ENCODE results near the gene IL9.

Gene IL9

DNA sequence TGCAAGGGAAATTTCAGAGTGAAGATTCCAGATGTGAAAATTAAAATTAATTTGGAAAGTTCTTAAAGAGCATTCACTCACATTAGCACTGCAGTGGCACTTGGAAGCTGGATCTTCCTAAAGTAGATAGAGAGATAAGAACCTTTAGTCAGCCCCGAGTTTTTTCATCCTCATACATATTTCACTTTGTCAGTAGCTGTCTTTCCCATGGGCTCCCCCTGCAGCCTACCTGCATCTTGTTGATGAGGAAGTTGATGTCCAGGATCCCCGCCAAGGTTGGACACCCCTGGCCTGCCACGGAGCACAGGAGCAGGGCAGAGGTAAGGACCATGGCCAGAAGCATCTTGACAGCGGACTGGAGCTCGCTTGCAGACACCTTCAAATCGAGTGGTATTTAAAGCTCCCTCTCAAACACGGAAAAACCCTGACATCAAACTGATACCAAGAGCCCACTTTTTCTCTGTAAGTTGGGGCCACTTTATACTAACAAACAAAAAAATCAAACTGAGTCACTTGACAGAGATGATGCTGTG, at the start of gene IL9:
IL9 (minus strand) TSS at position 368 of the 533 bp plus-strand sequence; CDS start at position 343, 25 bp downstream.
- DNase-seq (ENCODE audit: low read depth in 1 of 2, low spot score in 1 of 2) = no peak

DNA sequence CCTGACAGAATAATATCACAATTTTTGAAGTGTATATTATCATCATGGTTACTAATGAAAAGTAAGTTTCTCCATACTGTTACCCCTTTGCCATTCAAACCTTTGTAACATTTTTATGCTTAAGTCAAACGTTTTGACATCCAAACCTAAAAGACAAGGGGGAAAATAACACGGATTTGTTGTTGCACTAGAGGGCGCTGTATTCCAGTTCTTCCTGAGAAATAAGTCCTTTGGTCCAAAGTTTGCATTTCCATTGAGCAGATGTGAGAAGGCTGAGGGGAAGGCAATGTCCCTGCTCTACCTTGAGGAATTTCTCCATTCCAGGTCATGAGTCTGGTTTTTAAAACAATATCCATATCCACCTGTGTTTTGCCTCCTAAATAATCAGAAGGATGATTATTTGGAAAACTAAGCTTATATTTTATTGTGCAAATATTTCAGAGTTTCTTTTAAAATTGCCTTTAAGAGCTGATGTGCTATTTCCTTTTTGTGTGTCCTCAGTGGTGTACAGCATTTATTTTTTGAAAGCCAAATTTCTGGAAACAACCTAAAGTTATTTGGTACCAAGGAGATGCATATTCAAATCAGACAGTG, 49.4 kb upstream of the IL9 start:
- no peak for DNase-seq (ENCODE audit: low read depth in 1 of 2, low spot score in 1 of 2)

DNA sequence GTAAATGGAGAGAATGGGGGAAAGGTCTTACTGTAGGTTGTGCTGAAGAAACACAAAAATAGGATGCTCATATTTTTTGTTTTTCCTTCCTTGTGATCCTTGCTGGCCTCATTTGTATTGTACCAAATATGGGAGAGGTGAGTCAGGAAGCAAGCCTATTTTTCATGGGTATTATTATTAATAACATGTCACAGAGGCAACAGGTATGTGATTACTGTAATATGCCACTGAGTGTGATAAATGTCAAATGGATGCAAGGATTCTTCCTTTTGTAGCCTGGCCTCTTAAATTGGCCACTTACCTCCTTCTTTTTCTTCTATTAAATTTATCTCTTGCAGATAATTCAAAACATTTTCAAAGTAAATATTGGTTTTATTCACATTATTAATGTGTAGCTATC, 48.9 kb upstream of the IL9 start:
- no peak for DNase-seq (ENCODE audit: low read depth in 1 of 2, low spot score in 1 of 2)

DNA sequence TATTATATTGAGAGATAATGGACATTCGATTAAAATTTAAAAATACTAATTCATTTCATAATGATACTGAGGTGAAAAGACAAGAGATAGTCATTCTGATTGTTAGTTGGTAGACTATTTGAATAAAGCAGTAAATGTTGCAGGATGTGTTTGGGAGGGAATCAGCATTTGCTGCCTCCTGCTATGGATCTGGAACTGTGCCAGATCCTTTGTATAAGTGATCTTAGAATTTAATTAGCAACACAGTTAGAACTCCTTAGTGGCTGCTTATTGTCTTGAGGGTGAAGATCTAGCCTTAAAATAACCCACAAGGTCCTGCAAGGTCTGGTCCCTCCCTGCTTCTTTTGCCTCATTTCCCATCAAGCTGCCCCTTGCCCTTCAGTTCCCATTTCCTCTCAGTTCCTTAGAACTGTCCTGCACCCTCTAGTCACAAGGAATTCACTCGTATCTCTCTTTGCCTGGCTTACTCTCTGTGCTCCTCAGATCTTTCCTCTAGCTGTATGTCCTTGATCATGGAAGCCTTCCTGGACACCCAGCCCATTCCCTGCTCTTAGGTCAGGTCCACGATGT, 46.6 kb upstream of the IL9 start:
- no peak for DNase-seq (ENCODE audit: low read depth in 1 of 2, low spot score in 1 of 2)

DNA sequence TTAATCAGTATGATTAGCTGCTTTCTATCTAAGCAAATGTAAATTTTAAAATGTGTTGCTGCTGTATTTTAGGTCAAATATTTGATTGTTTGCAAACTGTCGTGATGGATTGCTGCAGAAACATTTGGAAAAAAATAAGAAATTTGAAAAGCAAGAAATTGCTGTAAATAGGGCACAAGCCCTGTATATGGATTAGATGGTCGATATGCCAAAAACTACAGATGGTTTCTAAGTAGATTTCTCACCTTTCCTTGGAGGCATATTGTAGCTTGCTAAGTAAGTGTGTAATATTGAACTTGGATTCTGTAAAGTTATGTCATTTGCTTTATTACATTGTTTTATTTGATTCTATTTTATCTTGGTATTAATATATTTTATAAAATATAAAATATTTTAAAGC, 46.1 kb upstream of the IL9 start:
- DNase-seq (ENCODE audit: low read depth in 1 of 2, low spot score in 1 of 2) = no peak

DNA sequence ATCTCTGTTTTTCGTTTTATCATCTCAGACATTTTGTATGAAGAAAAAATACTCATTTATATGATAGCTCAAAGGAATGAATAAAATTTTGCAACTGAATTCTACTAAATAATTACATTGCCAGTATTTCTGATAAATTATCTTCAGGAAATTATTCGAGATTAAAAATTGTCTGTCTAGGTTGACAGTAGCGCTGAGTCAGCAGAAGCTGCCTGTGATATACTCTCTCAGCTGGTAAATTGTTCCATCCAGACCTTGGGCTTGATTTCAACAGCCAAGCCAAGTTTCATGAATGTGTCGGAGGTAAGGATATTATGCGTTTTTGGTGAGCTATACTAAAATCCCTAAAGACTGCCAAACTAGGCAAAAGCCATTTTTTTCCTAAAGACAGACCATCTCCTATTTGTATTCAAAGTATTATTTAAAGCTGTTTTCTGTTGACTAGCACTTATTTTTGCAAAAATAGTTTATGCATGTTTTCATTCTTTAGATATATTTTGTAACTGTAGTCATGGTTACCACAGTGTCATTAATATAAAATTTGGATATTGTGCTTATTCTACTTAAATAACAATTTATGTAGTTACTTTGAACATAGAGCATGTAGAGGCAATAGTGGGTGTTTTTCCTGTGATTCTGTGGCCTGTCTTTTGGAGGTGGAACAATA, 41.7 kb upstream of the IL9 start:
- no peak for DNase-seq (ENCODE audit: low read depth in 1 of 2, low spot score in 1 of 2)

DNA sequence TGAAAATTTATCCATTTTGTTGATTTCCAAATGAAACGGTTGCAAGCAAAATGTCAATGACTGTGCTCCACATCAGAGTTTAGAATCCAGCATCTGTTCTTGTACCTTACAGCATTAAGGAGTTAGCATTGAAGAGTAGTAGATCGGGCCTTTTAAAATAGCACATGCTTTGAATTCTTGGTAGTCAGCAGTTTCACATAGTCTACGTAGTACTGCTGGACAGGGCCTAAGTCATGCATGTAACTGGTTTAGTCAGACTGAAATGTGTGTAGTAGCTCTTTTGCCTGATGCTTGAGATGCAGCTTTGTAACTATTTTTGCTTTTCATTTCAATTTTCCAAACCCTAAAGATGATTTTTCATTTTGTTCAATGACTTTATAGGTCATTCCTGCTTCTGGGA, 39.3 kb upstream of the IL9 start:
- DNase-seq (ENCODE audit: low read depth in 1 of 2, low spot score in 1 of 2) = no peak

DNA sequence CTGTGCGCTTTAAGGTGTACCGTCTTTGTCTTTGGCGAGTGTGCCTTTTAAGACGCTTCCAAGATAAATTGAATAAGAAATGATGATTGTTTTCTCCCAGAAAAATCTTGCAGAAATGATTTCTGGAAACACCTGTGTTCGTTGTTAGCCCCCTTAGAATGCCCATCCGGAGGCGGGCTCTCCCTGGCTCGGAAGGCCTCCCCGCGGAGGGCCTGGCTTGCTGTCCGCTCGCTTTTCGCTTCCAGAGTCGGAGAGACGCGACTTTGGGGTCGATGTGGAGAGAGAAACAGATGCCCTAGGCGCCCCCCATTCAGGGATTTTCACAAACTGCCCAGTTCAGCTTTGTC, 35.3 kb upstream of the IL9 start:
- DNase-seq (ENCODE audit: low read depth in 1 of 2, low spot score in 1 of 2) = no peak

DNA sequence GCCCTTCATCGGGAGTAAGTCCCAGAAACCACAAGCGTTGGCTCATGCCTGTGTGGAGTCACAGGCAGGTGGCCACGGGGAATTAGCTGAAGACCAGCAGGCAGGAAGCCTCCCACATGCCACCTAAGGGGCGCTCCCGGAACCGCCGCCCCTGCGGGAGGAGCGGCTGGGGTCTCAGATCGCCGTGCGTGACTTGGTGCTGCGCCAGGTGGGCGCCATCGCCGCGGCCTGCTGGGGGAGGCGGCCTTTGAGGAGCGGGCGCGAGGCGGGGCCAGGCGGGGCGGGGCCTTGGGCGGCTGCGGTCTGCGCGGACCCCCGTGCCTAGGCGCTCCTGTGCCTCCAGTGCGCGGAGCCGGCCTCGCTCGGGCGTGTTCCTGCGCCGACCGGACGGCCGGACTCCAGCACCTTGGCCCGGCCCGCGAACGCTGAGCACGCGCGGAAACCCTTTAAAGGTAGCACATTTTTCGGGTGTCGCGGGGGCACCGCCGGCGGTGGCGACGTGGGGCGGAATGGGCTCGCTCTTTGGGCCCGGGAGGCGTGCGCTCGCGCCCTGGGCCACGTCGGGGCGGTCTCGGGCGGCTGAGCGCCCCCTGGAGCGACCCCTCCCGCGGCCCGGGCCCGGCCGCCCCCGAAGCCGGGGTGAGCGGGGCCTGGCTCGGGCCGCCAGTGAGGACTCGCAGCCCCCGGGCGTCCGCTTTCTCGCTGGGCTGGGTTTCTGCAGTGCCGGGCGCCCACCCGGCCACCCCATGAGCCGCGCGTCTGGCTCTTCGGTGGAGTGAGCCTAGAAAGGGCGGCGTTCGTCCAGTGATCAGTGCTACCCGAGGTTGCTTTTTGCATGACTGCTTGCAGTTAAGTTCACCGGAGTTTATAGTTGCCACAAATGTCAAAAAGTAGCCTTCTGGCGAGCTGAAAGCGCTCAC, 34.6 kb upstream of the IL9 start:
- DNase-seq (ENCODE audit: low read depth in 1 of 2, low spot score in 1 of 2) = no peak

DNA sequence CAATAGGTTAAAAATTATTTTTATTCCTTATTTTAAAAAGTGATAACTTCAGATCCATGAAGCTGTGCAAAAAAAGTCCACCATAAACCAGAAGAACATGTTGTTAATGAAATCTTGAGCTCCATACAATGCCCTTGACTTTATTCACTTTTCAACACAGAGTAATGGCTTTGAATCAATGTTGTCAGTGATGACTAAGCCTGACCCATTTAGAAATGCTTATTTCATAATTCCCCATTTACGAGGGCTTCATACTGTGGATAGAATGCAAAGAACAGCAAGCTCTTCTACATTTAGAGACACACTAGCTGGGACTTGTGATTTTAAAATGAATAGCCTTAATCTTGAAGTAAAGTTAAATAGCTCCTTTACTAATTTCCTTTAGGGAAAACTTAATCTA, 25.7 kb upstream of the IL9 start:
- DNase-seq (ENCODE audit: low read depth in 1 of 2, low spot score in 1 of 2) = no peak

DNA sequence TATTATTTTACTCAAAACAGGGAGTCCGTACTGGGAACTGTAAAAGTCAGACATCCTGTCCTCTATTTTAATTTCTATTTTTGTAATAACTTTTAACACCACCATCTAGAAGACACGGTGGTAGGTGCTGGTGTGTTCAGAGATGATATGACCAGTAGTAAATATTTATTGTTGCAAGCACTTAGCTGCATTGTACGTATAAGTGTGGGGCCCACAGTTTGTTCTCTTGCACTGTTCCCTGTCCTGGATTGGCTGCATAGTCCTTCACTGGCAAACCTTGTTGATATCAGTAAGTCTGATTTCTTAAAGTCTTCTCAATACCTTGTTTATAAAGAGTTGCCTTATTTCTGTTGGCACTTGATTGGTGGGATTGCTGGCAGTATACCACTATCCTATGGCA, 24.6 kb upstream of the IL9 start:
- DNase-seq (ENCODE audit: low read depth in 1 of 2, low spot score in 1 of 2) = no peak

DNA sequence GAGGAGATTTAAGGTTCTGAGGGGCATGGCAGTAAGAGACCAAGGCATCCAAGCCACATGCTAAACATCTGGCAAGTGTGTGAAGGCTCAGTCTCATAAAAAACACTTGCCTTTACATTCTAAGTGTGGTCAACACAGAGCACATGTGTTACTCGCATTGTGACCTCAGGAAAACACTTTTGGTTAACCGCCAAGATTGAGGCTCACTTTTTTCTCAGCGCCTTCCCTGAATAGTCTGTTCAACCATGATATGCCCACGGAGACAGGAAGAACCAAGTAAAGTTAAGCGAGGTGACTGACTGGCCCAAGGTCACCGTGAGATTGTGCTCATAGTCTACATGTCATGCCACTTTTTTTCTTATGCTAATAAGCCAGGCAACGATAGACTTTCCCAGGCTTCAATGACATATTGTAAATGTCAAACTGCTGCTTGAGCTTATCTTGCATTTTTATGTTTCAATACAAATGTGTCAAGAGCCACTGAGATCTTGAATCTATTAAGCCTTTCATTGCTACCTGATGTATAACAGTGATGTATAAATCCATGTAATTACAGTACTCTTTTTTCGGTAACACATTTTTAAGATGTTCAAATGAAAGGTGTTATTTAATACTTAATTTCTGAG, 21.1 kb upstream of the IL9 start:
- DNase-seq (ENCODE audit: low read depth in 1 of 2, low spot score in 1 of 2) = no peak

DNA sequence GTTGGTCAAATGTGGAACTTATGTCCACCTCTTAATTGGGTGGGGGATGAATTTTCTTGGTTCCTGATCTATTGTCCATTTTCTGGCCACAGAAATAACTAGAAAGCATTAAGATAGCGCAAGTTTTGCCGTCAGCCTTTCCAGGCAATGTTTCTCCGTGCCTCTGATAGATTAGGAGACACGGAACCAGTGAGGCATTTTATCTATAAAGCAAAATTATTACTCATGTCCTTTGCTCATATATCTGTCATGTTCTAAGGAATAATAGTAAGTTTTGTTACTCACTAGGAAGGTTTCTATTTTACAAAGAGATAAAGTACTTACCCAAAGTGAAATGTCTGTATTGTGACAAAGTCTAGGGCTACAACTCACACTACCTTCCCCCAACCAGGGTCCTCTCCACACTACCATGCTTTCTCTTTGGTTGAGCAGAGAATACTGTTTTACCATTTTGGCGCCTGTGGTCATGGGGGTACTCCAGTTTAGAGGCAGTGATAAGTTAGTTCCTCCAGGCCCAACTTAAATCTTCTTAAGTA, 19.9 kb upstream of the IL9 start:
- DNase-seq (ENCODE audit: low read depth in 1 of 2, low spot score in 1 of 2) = no peak

DNA sequence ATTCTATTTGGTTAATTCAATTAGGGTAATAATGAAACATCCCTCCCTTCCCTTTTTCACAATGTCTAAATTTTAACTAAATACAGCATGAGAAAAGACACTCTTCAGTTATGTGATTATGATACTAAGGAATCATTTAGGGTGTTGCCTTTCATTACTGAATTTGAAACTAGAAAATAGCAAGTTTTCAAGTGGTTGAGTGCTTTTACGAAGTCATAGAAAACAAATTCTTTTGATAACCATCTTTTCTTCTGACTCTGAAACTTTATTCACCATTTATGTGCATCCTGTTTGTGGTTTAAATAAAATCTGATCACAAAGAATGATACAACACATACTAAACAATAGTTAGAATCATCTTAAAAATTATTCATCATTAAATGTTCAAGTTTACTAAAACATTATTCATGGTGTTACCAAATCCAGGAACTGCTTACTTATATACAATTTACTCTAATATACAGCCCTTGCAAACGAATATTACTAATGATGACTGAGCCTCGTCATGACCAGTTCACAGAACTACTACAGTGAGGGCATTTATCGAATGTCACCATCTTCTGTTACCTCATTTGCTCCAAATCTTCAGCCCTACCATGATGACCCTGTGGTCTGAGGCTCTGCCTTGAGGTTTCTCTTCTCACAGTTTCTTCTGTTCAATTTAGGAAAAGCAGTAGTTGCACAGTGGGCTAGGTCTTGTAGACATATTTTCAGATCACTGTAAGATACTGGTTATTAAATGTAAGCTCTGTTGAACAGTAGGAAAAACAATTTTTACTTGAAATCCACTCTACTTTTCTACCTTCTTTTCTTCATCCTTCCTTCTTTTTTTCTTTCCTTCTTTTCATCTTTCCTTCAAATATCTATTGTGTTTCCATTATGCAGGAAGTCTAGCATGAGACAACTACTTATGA, 18.3 kb upstream of the IL9 start:
- DNase-seq (ENCODE audit: low read depth in 1 of 2, low spot score in 1 of 2) = no peak

DNA sequence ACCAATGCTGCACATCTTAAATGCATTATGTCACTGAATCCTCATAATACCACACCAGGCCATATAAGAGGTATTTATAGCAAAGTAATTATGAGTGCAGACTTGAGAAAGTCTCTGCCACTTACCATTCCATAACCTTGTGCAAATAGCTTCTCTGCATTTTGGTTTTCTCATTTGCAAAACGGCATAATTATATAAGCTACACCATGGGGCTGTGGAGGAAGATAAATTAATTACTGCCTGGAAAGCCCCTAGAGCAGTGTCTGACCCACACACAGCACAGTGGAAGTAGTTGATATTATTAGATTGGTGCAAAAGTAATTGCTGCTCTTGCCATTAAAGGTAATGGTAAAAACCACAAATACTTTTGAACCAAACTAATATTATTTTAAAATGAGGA, 9.5 kb upstream of the IL9 start:
- no peak for DNase-seq (ENCODE audit: low read depth in 1 of 2, low spot score in 1 of 2)

DNA sequence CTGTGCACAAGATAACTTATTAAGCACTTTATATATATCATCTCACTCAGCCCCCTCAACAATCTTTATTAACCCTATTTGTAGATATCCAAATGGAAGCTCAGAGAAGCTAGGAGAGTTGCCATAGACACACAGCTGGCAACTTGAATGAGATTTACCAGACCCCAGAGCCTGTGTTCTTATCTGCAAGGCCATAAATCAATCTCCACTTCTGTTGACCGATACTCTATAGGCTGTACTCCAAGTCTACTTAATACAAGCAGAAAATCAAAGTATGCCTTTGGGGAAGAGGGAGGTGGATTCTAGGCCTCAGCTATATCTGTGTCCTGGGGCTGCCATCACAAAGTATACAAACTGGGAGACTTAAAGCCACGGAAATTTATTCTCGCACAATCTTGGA, 6.0 kb upstream of the IL9 start:
- DNase-seq (ENCODE audit: low read depth in 1 of 2, low spot score in 1 of 2) = no peak

DNA sequence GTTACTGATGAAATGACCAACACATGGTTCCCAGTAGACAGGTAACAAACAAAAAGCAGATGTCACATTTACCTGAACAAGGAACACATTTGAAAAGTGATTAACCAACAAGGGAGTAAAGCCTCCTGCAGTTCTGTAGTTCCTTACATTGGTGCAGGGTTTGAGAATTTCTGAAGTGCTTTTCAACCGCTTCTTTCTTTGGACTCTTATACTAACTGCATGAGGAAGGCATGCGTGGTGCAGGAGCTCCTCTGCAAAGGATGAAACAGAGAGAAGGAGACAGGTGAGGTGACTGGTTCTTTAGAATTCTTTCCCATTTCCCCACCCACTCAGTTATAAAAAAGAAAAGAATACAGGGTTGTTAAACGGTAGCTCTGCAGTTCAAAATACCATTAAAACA, 4.6 kb upstream of the IL9 start:
- DNase-seq (ENCODE audit: low read depth in 1 of 2, low spot score in 1 of 2) = no peak

DNA sequence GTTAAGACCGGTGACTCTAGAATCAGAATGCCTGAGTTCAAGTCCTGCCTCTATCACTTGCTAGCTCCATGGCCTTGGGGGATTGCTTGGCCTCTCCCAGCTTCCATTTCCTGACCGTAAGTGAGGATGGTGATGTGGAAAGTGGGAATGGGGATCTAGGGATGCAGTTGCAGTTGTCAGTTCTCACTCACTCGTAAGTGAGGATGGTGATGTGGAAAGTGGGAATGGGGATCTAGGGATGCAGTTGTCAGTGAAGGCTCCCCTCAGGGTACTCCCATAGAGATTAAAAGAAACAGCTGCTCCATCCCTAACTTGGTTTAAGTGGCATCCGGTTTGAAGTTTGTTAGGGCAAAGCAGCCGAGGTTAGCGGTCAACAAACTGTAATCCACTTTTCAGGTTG, 3.0 kb upstream of the IL9 start:
- DNase-seq (ENCODE audit: low read depth in 1 of 2, low spot score in 1 of 2) = no peak

DNA sequence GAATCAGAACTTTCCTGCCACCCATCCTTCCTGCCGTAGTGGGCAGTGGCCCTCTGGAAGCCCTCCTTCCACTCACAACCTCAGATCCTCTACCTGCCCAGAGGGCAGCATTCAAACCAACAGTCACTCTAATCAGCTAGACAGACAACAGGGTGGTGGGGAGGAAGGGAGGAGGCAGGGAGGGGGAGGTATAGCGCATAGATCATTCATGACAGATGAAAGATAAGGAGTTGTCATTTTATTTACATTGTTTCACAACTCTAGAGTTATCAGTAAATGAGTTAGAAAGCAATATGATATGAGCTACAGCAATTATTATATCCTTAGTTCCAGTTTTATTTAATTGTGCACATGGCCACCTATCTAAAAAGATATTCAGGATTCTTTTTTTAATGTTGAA, 852 bp downstream of the IL9 start:
- no peak for DNase-seq (ENCODE audit: low read depth in 1 of 2, low spot score in 1 of 2)

DNA sequence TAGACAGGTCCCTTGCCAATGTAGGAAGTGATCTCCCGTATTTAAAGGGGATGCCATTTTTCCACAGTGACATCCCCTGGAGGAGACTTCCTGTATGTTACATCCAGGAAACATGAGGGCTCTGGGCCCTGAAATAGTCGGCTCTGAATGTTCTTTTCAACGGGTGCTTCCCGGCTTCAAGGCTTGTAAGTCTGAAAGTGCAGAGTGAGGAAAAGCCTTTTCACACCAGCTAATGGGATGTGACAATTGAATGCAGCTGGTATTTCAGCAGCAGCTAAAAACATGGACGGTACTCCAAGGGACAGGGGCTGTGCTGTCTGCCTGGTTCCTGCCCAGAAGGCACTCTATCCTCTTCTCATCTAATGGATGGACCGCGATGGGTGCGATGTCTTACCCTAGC, 1.4 kb downstream of the IL9 start:
- DNase-seq (ENCODE audit: low read depth in 1 of 2, low spot score in 1 of 2) = no peak

All from stimulated activated CD4-positive, alpha-beta T cell treated with anti-CD3 and anti-CD28 coated beads, Interleukin-15, amount 100 ng/mL, for 1 hour (primary cell).